ENCODE data around the gene AP1B1. TPM values are rescaled to one million over a fixed set of nuclear protein-coding genes. Genes with fewer than 3 reads are reported as not detected.

The AP1B1 gene
- polyA plus RNA-seq, 2 of the 4 experiments (the other 2 are of a cell fraction) = 22.5 to 27.0 TPM

- Histone ChIP-seq H3K4me1 (no peaks in the 10 kb centered on the region), H3K4me3 (no peak overlapping the region), H3K9me3 (no peaks in the 10 kb centered on the region), H3K27ac (no peak overlapping the region), H3K4me2 (no peak overlapping the region)
- ChIA-PET POLR2A (no interaction called here), CTCF (interaction anchor here (0.7 to 1.4 kb wide), 3 partner anchors 8 to 29 kb away, joined by 3 to 5 read pairs (median 3); no protein-coding TSS in a partner anchor)
- no peak for TF ChIP-seq HOXA7 (CRISPR knock-in tag; IDR thresholded peaks at IDR 0.05)
- TF ChIP-seq BCL3 (IDR thresholded peaks at IDR 0.05) = no peak
- no peak for TF ChIP-seq HMGXB4 (CRISPR knock-in tag; IDR thresholded peaks at IDR 0.05; ENCODE audit: borderline replicate concordance)
- TF ChIP-seq NR3C1 (IDR thresholded peaks at IDR 0.05) = no peak
- TF ChIP-seq KDM1A (IDR thresholded peaks at IDR 0.05; ENCODE audit: low read depth) = no peak
- no peak for TF ChIP-seq JUN (IDR thresholded peaks at IDR 0.05)
- TF ChIP-seq REST (IDR thresholded peaks at IDR 0.05) = no peak
- TF ChIP-seq EP300 (IDR thresholded peaks at IDR 0.05) = no peak
- TF ChIP-seq ATOH8 (CRISPR knock-in tag; IDR thresholded peaks at IDR 0.05; ENCODE audit: low read depth) = no peak
- TF ChIP-seq CTCF (IDR thresholded peaks at IDR 0.05) = no peak
- TF ChIP-seq EHMT2 (IDR thresholded peaks at IDR 0.05; ENCODE audit: low read depth) = no peak
- TF ChIP-seq RNF2 (IDR thresholded peaks at IDR 0.05; ENCODE audit: borderline replicate concordance, low read depth) = no peak
- TF ChIP-seq MAFK (IDR thresholded peaks at IDR 0.05; ENCODE audit: partially characterized antibody) = no peak
- TF ChIP-seq ZFP36 (IDR thresholded peaks at IDR 0.05; ENCODE audit: borderline replicate concordance, partially characterized antibody) = no peak
- TF ChIP-seq HEYL (CRISPR knock-in tag; IDR thresholded peaks at IDR 0.05) = no peak
- 80% methylated on average over 9 of the region's 11 CpGs for WGBS (ENCODE audit: missing lambda C conversion rate)
- DNase-seq (ENCODE audit: low read depth in 1 of 2, low spot score in 1 of 2) = no peak
- FAIRE-seq = no peak
- ATAC-seq = no peak
Measured at GRCh38 chr22:29329581-29329980, 58.8 kb downstream of the AP1B1 start.

Data from A549 (cell line).